Mucosa of rectum (tissue), 2 donors: Measurements from ENCODE around the gene SNRNP40.

ENCODE experiments used
- H3K27ac ChIP-seq, 2 donors: one replicate each; pipeline ENCODE4 v1.7.0; 2013; ENCODE audit warnings: inconsistent platforms in 2 of 2, low read depth in 2 of 2, low read length in 2 of 2
- H3K27me3 ChIP-seq, 2 donors: one replicate each; pipeline ENCODE4 v1.7.0; 2013; ENCODE audit warnings: low read length in 2 of 2; ENCODE audit not compliant: control insufficient read depth in 2 of 2, insufficient read depth in 2 of 2
- H3K36me3 ChIP-seq, 2 donors: one replicate each; pipeline ENCODE4 v1.7.0; 2013; ENCODE audit warnings: low read length in 2 of 2; ENCODE audit not compliant: control insufficient read depth in 2 of 2, insufficient read depth in 2 of 2
- H3K4me1 ChIP-seq, 2 donors: one replicate each; pipeline ENCODE4 v1.7.0; 2013; ENCODE audit warnings: low read length in 2 of 2, mild to moderate bottlenecking in 1 of 2; ENCODE audit not compliant: control insufficient read depth in 2 of 2, insufficient read depth in 2 of 2
- H3K4me3 ChIP-seq, 2 donors: one replicate each; pipeline ENCODE4 v1.7.0; 2013; ENCODE audit warnings: low read length in 2 of 2
- H3K9ac ChIP-seq, 2 donors: one replicate each; pipeline ENCODE4 v1.7.0; 2013; ENCODE audit warnings: low read length in 2 of 2, low read depth in 1 of 2, mild to moderate bottlenecking in 1 of 2
- H3K9me3 ChIP-seq, 2 donors: one replicate each; pipeline ENCODE4 v1.7.0; 2013; ENCODE audit warnings: low read length in 2 of 2; ENCODE audit not compliant: control insufficient read depth in 2 of 2
- donor health status: healthy.
- donor health status: Normal muscosa, but diverticular disease.

The SNRNP40 gene

GRCh38 chr1:31296486-31297276, at the start of gene SNRNP40, which contains the start of gene ZCCHC17:
SNRNP40 (minus strand) TSS chr1:31296788; CDS start chr1:31296751, 37 bp downstream.
ZCCHC17 (plus strand) TSS chr1:31297032; CDS start chr1:31310099, 13,067 bp downstream.
- Histone ChIP-seq H3K27ac (peak within 1 kb of the TSS; percentile 73 to 90), H3K9me3 (no peaks in the 10 kb centered on the region), H3K27me3 (no peaks in the 10 kb centered on the region), H3K4me1 (peaks cover 14 to 19% of the 10 kb centered on the region in 2 donors), H3K36me3 (peaks cover 16 to 18% of the 10 kb centered on the region in 2 donors), H3K4me3 (peak within 1 kb of the TSS; percentile 94 to 97), H3K9ac (peak within 1 kb of the TSS; percentile 89 to 96)

- Histone ChIP-seq H3K9ac (no peak overlapping the region), H3K4me3 (no peak overlapping the region), H3K27me3 (no peaks in the 10 kb centered on the region), H3K4me1 (no peaks in the 10 kb centered on the region), H3K27ac (no peak overlapping the region), H3K9me3 (no peaks in the 10 kb centered on the region), H3K36me3 (peaks cover 19 to 21% of the 10 kb centered on the region in 2 donors)
Observed at GRCh38 chr1:31345635-31346034, 49.0 kb upstream of the SNRNP40 start.

GRCh38 chr1:31344503-31344902, 47.9 kb upstream of the SNRNP40 start:
- Histone ChIP-seq H3K27me3 (no peaks in the 10 kb centered on the region), H3K4me3 (no peak overlapping the region), H3K9me3 (no peaks in the 10 kb centered on the region), H3K36me3 (peaks cover 19 to 21% of the 10 kb centered on the region in 2 donors), H3K4me1 (no peaks in the 10 kb centered on the region), H3K9ac (no peak overlapping the region), H3K27ac (no peak overlapping the region)

GRCh38 chr1:31336687-31337467, 40.3 kb upstream of the SNRNP40 start:
- Histone ChIP-seq H3K36me3 (peaks cover 5 to 15% of the 10 kb centered on the region in 2 donors), H3K9me3 (no peaks in the 10 kb centered on the region), H3K4me1 (no peaks in the 10 kb centered on the region), H3K27ac (no peak overlapping the region), H3K9ac (no peak overlapping the region), H3K27me3 (no peaks in the 10 kb centered on the region), H3K4me3 (no peak overlapping the region)

GRCh38 chr1:31335007-31335406, 38.4 kb upstream of the SNRNP40 start:
- no peaks in the 10 kb centered on the region for H3K9me3 ChIP-seq
- no peak overlapping the region for H3K4me3 ChIP-seq
- no peaks in the 10 kb centered on the region for H3K4me1 ChIP-seq
- peaks cover 5 to 12% of the 10 kb centered on the region in 2 donors for H3K36me3 ChIP-seq
- H3K9ac ChIP-seq: no peak overlapping the region
- no peaks in the 10 kb centered on the region for H3K27me3 ChIP-seq
- H3K27ac ChIP-seq: no peak overlapping the region

GRCh38 chr1:31327381-31327780, 30.8 kb upstream of the SNRNP40 start:
- no peak overlapping the region for H3K9ac ChIP-seq
- no peak overlapping the region for H3K4me3 ChIP-seq
- H3K27me3 ChIP-seq: no peaks in the 10 kb centered on the region
- no peak overlapping the region for H3K27ac ChIP-seq
- H3K36me3 ChIP-seq: peaks cover 6 to 14% of the 10 kb centered on the region in 2 donors
- no peaks in the 10 kb centered on the region for H3K4me1 ChIP-seq
- no peaks in the 10 kb centered on the region for H3K9me3 ChIP-seq

- H3K27me3 ChIP-seq: no peaks in the 10 kb centered on the region
- no peaks in the 10 kb centered on the region for H3K9me3 ChIP-seq
- H3K9ac ChIP-seq: no peak overlapping the region
- H3K36me3 ChIP-seq: peaks cover 6 to 18% of the 10 kb centered on the region in 2 donors
- H3K4me3 ChIP-seq: no peak overlapping the region
- no peak overlapping the region for H3K27ac ChIP-seq
- H3K4me1 ChIP-seq: no peaks in the 10 kb centered on the region
Observed at GRCh38 chr1:31326461-31326860, 29.9 kb upstream of the SNRNP40 start.

- no peaks in the 10 kb centered on the region for H3K27me3 ChIP-seq
Observed at GRCh38 chr1:31324992-31325391, 28.4 kb upstream of the SNRNP40 start.

GRCh38 chr1:31324093-31324492, 27.5 kb upstream of the SNRNP40 start:
- H3K9ac ChIP-seq: no peak overlapping the region
- no peak overlapping the region for H3K27ac ChIP-seq
- H3K27me3 ChIP-seq: no peaks in the 10 kb centered on the region
- no peaks in the 10 kb centered on the region for H3K4me1 ChIP-seq
- H3K9me3 ChIP-seq: no peaks in the 10 kb centered on the region
- peaks cover 6 to 27% of the 10 kb centered on the region in 2 donors for H3K36me3 ChIP-seq
- no peak overlapping the region for H3K4me3 ChIP-seq

More at GRCh38 chr1:31324992-31325391, 28.4 kb upstream of the SNRNP40 start:
- H3K4me3 ChIP-seq: no peak overlapping the region
- H3K9ac ChIP-seq: no peak overlapping the region
- no peaks in the 10 kb centered on the region for H3K4me1 ChIP-seq
- H3K27ac ChIP-seq: no peak overlapping the region
- no peaks in the 10 kb centered on the region for H3K9me3 ChIP-seq
- H3K36me3 ChIP-seq: peaks cover 6 to 22% of the 10 kb centered on the region in 2 donors

- H3K4me3 ChIP-seq: no peak overlapping the region
- H3K9ac ChIP-seq: no peak overlapping the region
- H3K36me3 ChIP-seq: peaks cover 15 to 25% of the 10 kb centered on the region in 2 donors
- H3K27me3 ChIP-seq: no peaks in the 10 kb centered on the region
- no peaks in the 10 kb centered on the region for H3K9me3 ChIP-seq
- H3K4me1 ChIP-seq: no peaks in the 10 kb centered on the region
- no peak overlapping the region for H3K27ac ChIP-seq
Observed at GRCh38 chr1:31318146-31318545, 21.6 kb upstream of the SNRNP40 start.
